Erythroblast (primary cell): ENCODE measurements around the gene OR2B2.

ENCODE experiments used
- GATA1 ChIP-seq: IDR thresholded peaks from 2 replicates; pipeline ENCODE4 v1.6.1; 2011; ENCODE audit warnings: low read depth, mild to moderate bottlenecking, control low read depth, low read length, moderate library complexity
- POLR2A ChIP-seq: IDR thresholded peaks from 2 replicates; pipeline ENCODE4 v1.6.1; 2011; ENCODE audit warnings: mild to moderate bottlenecking, low read length

DNA sequence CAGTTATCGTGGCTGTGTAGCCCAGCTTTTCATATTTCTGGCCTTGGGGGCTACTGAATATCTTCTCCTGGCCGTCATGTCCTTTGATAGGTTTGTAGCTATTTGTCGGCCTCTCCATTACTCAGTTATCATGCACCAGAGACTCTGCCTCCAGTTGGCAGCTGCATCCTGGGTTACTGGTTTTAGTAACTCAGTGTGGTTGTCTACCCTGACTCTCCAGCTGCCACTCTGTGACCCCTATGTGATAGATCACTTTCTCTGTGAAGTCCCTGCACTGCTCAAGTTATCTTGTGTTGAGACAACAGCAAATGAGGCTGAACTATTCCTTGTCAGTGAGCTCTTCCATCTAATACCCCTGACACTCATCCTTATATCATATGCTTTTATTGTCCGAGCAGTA, 45.3 kb upstream of the OR2B2 start:
- TF ChIP-seq POLR2A = no peak
- TF ChIP-seq GATA1 = no peak
